Measurements from ENCODE around the gene BHLHA15. TPM values are rescaled to one million over a fixed set of nuclear protein-coding genes. Genes with fewer than 3 reads are reported as not detected.

BHLHA15 gene
- total RNA-seq, 1 donor from 2014 or later, result 3.3 TPM

DNA sequence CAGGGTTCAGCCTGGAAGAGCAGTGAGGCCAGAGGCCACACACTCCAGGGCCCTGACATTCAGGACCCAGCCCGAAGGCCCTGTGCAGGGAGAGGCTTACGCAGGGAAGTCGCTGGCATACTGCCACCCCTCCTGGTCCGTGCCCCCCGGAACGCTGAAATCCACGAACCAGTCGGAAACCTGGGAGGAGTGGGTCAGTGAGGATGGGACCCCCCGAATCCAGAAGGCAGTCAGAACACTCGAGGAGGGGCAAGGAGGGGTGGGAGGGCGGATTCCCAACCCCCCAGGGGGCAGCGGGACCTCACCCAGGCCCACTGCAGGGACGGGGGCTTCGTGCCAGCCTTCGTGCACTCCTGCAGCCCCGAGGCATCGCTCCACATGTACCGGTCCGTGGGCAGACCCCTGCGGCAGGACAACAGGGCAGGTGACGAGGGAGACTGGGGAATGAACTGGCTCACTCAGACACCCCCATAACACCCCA lies 13.5 kb downstream of the BHLHA15 start:
- DNase-seq (ENCODE audit: low spot score), result no peak

DNA sequence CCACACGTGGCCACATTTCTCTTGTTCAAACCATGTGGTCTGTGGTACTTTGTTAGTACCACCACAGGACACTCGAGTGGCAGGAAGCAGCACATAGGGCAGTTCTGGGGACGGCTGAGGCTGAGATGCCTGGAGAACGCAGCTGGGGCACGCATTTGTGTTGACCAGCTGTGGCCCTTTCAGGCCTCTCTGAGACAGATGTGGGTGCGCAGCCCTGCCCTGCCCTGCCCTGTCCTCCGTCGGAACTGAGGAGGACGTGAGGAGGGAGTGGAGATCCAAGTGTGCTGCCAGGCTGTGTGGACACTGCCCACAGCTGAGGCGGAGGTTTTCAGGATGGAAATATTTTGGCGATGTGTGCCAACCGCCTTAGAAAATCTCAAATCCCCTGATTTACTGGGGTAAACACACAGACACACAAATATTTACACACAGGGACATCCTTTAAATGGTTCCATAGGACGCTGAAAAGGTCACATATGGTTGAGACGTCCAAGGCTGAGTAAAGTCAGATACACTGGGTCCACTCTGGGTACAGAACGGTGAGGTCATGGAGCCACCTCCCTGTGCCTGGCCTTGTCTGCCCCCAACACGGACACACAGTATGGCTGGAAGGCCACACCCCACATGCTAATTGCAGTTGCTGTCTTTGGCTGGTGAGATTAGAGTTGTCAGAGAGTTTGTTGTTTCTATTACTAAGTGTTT lies 14.8 kb downstream of the BHLHA15 start:
- no peak for DNase-seq (ENCODE audit: low spot score)

DNA sequence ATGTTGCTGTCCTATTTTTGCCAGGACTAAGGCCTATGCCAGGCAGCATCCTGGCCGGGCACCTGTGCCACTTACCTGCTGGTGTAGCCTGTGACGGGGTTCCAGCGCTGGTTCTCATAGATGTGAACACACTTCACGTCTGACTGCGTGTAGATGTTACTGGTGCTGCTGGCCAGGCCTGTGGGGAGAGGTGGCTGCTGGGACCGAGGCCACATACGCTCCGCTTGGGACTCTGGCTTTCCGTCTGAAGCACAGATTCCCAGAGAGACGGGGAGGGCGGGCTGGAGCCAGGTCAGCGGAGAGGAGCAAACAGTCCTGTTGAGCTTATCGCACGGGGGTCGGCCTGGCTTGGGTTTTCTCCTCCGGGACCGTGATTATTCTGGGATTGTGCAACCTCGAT lies 16.7 kb downstream of the BHLHA15 start:
- no peak for DNase-seq (ENCODE audit: low spot score)

DNA sequence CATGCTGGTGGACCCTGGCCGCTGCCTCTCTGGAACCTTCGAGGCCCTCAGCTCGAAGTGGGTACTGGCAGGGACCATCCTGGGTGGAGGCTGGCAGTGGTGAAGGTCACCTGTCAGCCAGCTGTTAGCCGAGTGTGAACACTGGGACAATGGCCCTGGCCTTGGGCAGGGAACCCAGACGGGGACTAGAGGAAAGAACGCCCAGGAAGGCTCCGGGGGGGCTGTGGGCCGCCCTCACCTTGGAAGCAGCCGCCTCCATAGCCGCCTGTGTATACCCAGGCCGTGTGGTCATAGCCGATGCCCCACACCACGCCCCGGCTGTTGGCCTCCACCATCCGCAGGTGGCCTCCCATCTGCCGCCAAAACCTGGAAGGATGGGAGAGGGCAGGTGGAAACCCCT lies 17.6 kb downstream of the BHLHA15 start:
- DNase-seq (ENCODE audit: low spot score), result no peak

DNA sequence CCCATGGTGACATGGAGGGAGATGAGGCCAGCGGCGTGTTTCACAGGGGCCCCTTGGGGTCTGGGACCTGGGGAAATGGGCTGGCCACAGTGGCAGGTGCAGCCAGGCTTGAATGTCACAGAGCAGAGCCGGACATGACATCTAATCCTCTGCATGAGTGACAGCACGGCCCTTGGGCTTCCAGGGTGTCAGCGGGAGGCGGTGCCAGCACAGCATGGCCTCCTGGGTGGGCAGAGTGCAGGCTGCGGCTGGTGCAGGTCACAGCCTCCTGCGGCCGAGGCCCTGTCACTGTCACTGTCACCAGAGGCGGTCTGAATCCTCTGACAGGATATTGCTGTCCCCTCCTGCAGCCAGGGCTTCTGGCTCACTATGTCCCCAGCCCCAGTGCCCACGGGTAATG lies 18.2 kb downstream of the BHLHA15 start:
- DNase-seq (ENCODE audit: low spot score), result no peak

DNA sequence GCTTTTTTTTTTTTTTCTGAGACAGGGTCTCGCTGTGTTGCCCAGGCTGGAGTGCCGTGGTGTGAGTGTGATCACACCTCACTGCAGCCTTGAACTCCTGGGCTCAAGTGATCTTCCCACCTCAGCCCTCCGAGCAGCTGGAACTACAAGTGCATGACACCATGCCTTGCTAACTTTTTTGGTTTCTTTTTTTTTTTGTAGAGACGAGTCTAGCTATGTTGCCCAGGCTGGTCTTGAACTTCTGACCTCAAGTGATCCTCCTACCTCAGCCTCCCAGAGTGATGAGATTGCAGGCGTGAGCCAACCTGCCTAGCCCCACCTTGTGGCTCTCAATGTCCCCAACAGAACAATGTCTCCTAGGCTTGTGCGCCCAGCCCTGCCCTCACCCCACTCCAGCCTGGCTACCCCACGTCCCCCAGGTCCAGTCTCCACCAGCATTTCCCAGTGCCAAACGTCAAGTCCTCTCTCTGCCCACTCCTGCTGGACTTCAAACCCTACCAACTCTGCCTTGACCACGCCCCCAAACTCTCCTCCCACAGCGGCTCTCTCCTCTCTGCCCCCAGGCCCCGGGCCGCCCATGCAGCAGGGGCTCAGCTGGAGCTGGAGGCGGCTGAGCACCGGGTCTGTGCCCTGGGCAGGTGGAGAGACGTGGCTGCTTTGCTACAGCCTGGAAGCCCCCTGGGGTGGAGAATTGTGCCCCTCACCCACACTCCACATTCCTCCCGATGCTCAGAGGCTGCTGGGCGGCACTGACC lies 18.9 kb downstream of the BHLHA15 start:
- no peak for DNase-seq (ENCODE audit: low spot score)

DNA sequence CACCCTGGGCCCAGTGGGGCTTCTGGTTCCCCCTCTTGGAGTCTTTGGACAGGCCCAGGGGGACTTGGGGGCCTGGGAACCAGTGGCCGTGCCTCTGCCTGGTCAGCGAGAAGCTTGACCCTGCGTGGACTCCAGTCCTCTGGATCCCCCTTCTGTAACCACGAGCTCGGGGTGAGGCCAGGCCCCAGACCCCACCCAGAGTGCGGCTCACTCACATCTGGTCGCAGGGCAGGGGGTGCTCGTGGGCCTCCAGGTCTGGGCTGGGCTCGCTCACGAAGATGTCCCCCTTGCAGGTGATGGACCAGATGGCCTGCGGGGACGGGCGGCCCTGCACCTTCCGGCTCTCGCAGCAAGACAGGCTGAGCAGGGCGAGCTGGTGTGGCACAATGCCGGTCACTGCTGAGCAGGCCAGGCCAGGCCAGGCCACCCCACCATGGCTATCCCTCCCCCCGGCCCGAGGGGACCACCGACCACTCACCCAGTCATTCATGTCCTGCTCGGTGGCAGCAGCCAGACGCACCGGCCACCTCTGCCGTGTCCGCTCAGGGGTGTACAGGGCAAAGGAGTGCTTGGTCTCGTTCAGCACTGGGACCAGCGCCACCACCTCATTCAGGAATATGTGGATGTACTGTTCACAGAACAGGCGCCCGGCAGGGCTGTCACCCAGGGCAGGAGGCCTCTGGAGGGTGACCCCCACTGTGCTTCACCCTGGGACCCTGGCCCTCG lies 19.7 kb downstream of the BHLHA15 start:
- DNase-seq (ENCODE audit: low spot score), result no peak

DNA sequence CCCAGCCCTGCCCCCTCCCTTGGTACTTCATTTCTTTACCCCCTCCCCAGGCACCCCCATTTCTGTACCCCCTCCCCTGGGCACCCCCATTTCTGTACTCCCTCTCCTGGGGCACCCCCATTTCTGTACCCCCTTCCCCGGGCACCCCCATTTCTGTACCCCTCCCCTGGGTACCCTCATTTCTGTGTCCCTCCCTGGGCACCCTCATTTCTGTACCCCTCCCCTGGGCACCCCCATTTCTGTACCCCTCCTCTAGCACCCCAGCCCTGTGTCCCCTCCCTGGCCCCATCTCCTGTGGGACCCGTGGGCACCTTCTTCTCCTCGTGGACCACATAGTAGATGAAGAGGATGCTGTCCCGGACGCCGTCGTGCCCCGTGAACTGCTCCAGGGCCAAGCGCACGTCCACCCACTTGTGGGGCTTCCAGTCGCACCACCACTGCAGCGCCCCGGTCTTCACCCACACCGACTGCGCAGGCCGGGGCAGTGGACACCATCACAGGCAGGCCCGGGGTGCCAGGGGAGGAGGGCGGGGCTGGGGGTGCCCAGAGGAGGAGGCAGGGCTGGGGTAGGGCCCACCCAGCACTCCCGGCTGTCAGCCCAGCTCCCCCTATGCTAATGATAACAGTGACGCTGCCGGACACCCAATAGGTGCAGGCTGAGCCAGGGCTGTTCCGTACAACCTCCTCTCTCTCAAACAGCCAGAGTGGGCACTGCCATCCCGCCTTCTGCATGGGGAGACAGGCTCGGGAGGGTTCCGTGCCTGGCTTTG lies 20.4 kb downstream of the BHLHA15 start:
- no peak for DNase-seq (ENCODE audit: low spot score)

DNA sequence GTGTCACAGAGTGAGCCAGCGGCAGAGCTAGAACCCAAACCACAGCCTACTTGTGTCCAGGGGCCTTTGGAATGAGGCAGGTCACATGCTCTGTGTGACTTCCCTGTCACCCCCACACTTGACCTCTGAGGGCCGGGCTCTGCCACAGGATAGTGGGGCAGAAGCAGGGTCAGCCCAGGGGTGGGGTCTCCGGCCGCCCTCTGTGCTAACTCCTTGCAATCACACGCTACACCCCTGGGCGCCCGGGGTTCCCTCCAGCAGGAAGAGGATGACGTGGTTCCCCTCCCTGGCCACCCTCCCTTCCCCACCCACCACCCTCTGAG lies 21.0 kb downstream of the BHLHA15 start:
- no peak for DNase-seq (ENCODE audit: low spot score)

DNA sequence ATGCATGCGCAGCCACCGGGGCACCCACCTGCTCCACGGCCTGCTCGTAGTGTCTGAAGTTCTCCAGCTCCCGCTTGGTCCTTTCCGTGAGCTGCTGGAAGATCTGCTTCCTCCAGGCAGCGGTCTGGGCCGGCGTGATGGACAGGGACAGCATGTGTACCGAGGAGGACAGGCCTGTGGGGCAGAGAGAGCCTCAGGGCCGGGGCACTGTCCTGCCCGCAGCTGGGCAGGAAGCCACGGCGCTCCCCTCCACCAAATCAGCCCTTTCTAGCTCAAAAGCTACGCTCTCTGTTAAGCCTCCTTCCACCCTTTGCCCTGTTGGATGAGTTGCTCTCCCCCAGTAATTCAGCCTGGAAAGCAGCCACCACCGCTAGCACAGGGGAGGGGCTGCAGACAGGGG lies 21.6 kb downstream of the BHLHA15 start:
- no peak for DNase-seq (ENCODE audit: low spot score)

DNA sequence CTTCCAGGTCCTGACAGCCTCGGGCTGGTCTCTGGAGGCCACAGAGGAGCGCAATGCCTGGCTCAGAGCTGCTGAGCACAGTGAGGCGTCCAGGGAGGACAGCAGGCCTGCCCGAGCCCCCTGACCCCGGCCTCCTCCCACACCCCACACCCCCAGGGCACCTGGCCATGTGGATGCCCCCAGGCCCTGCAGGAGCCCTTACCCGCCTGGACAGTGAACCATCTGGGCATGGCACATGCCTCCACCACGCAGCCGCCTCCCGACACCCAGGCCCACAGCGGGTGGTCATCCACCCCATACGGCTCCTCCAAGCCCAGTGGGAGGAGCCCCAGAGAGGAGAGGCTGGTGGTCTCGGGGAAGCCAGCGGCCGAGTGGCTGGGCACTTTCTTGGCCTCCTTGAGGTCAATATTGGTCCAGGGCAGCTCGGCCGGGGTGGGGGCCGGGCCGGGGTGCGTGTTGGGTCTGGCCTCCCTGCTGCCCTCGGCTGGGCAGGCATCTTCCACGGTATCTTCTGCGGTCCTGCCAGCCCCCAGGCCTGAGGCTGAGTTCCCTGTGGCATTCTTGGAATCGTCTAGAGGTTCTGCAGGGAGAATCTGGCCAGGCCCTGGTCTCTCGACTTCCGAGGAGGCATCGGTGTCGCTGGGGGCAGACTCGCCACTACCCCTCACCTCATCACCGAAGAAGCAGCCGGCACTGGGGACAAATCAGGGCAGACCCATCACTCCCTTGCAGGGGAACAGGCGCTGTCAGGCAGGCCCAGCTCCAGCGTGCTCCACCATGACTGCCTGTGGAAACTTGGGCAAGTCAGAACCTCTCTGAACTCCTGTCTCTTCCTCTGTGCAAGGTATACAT lies 22.2 kb downstream of the BHLHA15 start:
- no peak for DNase-seq (ENCODE audit: low spot score)

DNA sequence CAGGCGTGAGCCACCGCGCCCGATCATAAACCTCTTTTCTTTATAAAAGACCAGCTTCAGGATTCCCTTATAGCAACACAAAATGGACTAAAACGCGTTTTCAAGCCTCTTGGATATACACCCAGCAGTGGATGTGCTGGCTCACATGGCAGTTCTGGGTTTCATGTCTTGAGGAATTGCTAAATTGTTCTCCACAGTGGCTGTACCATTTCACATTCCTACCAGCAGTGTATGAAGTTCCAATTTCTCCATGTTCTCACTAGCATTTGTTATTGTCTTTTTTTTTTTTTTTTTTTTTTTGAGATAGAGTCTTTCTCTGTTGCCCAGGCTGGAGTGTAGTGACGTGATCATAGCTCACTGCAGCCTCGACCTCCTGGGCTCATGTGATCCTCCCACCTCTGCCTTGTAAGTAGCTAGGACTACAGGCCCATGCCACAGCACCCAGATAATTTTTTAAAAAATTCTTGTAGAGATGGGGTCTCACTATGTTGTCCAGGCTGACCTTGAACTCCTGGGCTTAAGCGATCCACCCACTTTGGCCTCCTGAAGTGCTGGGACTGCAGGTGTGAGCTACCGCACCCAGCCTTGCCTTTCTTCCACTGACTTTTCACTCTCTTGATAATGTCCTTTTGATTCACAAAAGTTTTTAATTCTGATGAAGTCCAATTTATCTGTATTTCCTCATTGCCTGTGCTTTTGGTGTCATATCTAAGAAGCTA lies 23.3 kb downstream of the BHLHA15 start:
- no peak for DNase-seq (ENCODE audit: low spot score)

DNA sequence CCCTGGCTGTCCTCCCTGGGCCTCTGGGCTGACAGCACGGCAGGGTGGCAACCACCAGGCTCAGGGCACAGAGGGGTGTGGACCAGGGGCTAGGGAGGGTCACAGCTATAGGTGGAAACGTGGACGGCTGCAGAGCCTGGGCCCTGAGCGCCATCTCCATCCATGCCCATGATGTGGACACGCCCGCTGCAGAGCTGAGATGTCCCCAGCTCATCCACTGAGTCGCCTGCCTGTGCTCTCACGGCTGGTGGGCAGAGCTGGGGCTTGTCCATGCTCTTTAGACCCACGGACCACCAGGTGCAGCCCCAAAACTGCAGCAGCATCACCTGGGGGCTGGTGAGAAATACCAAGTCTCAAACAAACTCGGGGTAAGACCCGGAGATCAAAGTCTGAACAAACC lies 24.7 kb downstream of the BHLHA15 start:
- DNase-seq (ENCODE audit: low spot score), result no peak

DNA sequence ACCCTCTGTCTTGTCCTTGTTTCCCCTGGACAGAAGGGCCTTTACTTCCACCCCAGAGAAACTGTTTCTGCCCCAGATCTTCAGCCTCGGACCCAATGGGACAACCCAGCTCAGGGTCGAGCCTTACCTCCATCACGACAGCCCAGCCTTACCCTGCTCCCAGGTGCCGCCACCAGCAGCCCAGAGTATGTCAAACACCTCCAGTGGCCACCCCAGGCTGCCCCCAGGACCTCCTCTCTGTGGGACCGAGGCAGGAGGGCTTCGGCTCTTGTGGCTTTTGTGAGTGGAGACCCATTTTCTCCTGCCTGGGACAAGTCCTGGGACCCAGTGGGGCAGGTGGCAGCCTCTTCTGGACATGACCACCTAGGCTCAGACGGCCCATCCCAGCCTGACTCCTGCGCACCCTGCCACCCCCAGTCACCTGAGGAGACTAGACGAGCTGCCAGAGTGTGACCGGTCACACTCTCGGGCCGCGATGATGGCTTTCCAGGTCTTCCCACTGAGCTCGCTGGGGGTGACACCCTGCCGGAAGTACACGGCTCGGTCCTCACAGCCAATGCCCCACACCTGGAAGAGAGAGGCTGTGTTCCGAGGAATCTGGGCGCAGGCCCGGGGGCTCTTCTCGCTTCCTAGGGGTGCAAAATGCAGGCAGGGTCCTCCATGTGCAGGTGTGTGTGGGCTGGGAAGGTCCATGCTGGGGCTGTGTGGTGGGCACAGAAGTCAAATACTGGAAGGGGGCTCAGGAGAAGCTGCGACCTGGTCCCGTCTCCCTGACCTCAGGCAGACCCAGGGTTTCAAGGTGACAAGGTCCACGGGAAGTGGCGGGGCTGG lies 25.3 kb downstream of the BHLHA15 start:
- no peak for DNase-seq (ENCODE audit: low spot score)

DNA sequence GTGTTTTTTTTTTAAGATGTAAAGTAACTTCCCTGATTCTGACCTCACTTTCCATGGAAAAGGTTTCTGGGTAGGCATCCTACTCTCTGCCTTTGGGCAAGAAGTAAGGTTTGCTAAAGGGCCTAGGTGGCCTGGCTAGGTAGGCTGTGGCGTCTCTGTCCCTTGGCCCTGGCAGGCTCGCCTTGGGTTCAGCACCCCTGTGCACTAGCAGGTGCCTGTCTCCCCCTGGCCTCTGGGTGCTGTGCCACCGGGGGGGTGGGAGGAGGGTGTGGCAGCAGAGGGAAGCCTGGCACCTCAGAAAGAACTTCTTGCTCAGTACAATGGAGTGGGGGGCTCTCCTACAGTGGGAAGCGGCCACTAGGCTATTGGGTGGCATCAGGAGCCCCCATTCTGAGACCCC lies 26.8 kb downstream of the BHLHA15 start:
- DNase-seq (ENCODE audit: low spot score), result no peak

DNA sequence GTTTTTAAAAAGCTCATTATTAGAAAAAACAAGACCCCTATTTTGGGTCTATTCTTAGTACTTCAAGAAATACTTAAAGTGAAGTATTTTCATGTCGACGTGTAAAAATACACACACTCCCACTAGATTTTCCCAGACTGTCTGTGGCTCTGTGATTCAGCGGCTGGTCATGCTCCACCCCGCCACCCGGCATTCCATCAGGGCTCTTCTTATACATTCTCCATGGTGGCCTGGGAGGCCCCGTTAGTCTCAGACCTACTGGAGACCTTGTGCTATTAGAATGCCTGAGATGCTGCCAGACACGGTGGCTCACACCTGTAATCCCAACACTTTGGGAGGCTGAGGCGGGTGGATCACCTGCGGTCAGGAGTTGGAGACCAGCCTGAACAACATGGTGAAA lies 27.7 kb downstream of the BHLHA15 start:
- no peak for DNase-seq (ENCODE audit: low spot score)

DNA sequence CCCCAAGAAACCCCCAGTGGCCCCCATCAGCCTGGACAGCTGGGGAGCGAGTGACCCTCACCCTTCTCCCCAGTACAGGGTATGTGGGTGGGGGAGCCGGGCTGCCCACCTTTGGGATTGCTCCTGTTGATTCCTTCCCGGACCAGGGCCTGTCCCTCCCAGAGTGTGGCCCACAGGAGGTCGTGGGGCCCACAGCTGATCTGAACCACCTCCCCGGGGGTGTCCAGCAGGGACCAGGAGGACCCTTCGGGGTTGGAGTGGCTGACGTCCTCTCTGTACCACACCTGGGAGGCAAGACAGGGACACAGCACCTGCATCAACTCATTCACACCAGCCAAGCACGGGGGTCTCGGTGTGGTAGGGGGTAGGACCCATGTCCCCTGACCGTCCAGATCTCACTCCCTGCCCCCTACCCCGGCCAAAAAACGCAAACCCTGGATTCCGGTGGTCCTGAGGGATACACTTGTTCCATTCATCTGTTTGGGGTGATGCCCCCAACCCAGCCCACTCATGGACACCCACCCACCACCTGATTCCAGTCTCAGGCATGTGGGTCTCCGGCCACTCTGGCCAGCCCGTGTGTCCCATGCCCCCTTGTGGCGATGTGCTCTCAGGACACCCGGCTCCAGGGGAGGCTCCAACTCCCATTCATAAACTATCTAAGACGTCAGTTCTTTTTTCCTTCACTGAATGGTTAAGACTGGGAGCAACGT lies 29.9 kb downstream of the BHLHA15 start:
- DNase-seq (ENCODE audit: low spot score), result no peak

DNA sequence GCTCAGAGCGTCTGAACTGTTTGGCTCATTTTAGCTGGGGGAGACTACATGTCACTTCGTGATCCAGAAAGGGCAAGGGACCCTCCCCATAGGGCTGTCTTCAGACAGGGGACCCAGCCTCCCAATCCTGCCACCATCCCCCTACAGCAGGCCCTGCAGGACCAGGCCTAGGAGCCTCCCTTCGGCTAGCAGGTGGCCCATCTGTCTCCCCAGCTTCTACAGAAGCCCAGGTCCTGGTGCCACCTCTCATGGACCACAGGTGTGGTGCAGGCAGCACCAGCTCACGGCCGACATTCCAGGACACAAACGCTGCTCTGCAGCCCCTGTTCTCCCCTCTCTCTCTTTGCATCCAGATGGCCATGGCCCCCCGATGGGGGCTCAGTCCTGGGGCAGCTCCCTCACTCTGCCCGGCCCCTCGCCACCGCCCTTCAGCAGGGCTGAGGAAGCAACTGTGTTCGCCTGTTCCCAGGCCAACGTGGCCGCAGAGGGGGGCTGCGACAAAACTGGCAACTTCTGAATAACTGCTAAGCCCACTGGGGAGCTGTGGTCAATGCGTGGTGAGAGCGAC lies 30.5 kb downstream of the BHLHA15 start:
- no peak for DNase-seq (ENCODE audit: low spot score)

DNA sequence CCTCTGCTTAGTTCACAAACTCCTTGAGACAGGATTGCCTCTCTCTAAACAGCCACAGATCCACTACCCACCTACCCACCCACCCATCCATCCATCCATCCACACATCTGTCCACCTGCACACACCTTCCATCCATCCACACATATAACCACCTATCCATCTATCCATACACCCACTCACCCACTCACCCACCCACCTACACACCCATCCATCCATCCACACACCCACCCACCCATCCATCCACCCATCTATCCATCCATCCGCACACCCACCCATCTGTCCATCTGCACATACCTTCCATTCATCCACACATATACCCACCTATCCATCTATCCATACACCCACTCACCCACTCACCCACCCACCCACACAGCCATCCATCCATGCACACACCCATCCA lies 31.1 kb downstream of the BHLHA15 start:
- DNase-seq (ENCODE audit: low spot score), result no peak
